AG04450 (cell line): ENCODE measurements around the gene KIAA1328. TPM values are rescaled to one million over a fixed set of nuclear protein-coding genes. Genes with fewer than 3 reads are reported as not detected.

ENCODE experiments used
- CTCF ChIA-PET: fragments of 300-600, 350-600 bp; formaldehyde crosslinking; extraction: SDS; loops from one replicate; lab custom pipeline; 2022; ENCODE audit warnings: antibody characterized with exemption, inconsistent platforms; lab: Charles Lee
- POLR2A ChIA-PET: fragments of 350-600 bp; formaldehyde crosslinking; extraction: SDS; loops from one replicate; lab custom pipeline; 2021; ENCODE audit warnings: antibody characterized with exemption, inconsistent platforms; lab: Yijun Ruan, JAX
- DNase-seq: peaks from one replicate; pipeline ENCODE4 v3.0.0-alpha.2; 2011; ENCODE audit warnings: low read depth, low spot score
- H3K27ac ChIP-seq: one replicate; pipeline ENCODE4 v1.5.1; 2012; ENCODE audit warnings: low read depth, low read length, control low read depth
- H3K27me3 ChIP-seq: one replicate; pipeline ENCODE4 v1.6.0; 2012; ENCODE audit warnings: low read length; ENCODE audit not compliant: control insufficient read depth, insufficient read depth
- H3K4me3 ChIP-seq: 2 replicates; pipeline ENCODE4 v1.5.1; 2011; ENCODE audit warnings: mild to moderate bottlenecking, low read depth, low read length, control low read depth
- H3K9me3 ChIP-seq: 2 replicates; pipeline ENCODE4 v1.5.1; 2012; ENCODE audit warnings: low read length; ENCODE audit not compliant: control insufficient read depth, insufficient read depth
- CTCF ChIP-seq: IDR thresholded peaks from 2 replicates; pipeline ENCODE4 v1.5.1; 2011; ENCODE audit warnings: low read depth, low read length, control low read depth, inconsistent platforms
- polyA plus RNA-seq: library from polyadenylated mRNA; depleted of rRNA; stranded (reverse); fragments of >200 nt; gene quantifications from 2 replicates; pipeline ENCODE4 v1.2.3, GENCODE V29; 2011

The KIAA1328 gene
- polyA plus RNA-seq, 1 experiment: 3.9 TPM

GRCh38 chr18:37265382-37265781 is 436.5 kb downstream of the KIAA1328 start:
- H3K27ac ChIP-seq: no peak overlapping the region
- H3K9me3 ChIP-seq: no peaks in the 10 kb centered on the region; the same call in 1 of the 2 replicates
- no peak for DNase-seq
- no peak for TF ChIP-seq CTCF
- POLR2A ChIA-PET: no interaction called here
- CTCF ChIA-PET: no interaction called here
- H3K4me3 ChIP-seq: no peak overlapping the region
- no peaks in the 10 kb centered on the region for H3K27me3 ChIP-seq

DNA sequence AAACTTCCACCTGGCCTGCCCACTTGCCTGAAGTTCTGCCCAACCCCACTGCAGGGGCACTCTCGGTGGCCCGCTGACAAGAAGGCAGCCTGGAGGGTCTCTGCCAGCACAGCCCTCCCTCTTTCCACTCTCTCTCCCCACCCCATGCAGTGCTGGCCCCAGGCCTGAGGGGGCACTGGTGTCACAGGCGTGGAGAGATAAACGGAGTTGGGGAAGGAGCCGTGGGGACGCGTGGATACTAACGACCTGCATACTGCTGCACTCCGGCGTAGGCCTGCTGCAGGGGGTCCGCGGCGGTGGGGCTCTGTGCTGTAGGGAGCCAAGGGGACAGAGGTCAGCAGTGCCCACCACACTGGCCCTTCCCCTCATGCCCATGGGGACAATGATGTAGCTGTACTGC is 437.4 kb downstream of the KIAA1328 start:
- no peaks in the 10 kb centered on the region for H3K27me3 ChIP-seq
- H3K9me3 ChIP-seq: no peaks in the 10 kb centered on the region; the same call in 1 of the 2 replicates
- POLR2A ChIA-PET: no interaction called here
- no peak overlapping the region for H3K27ac ChIP-seq
- CTCF ChIA-PET: no interaction called here
- no peak overlapping the region for H3K4me3 ChIP-seq
- DNase-seq: no peak
- TF ChIP-seq CTCF: no peak

- Histone ChIP-seq H3K9me3 (no peaks in the 10 kb centered on the region; the same call in 1 of the 2 replicates), H3K27ac (no peak overlapping the region), H3K4me3 (no peak overlapping the region), H3K27me3 (peaks cover 13% of the 10 kb centered on the region)
- DNase-seq: peak; percentile 8
- POLR2A ChIA-PET: no interaction called here
- TF ChIP-seq CTCF: no peak
- CTCF ChIA-PET: no interaction called here
Observed at GRCh38 chr18:37270038-37270665, 441.2 kb downstream of the KIAA1328 start.

- TF ChIP-seq CTCF: no peak
- POLR2A ChIA-PET: no interaction called here
- Histone ChIP-seq H3K27ac (no peak overlapping the region), H3K4me3 (no peak overlapping the region), H3K9me3 (no peaks in the 10 kb centered on the region; the same call in 1 of the 2 replicates), H3K27me3 (peaks cover 17% of the 10 kb centered on the region)
- DNase-seq: no peak
- CTCF ChIA-PET: no interaction called here
Observed at GRCh38 chr18:37270666-37271052, 441.7 kb downstream of the KIAA1328 start.

- no peak for DNase-seq
- no peaks in the 10 kb centered on the region; the same call in 1 of the 2 replicates for H3K9me3 ChIP-seq
- TF ChIP-seq CTCF: no peak
- ChIA-PET POLR2A (no interaction called here), CTCF (interaction anchor here (0.7 to 0.8 kb wide), 2 partner anchors 51 to 188 kb away, joined by 3 to 7 read pairs; no protein-coding TSS in a partner anchor)
- H3K27me3 ChIP-seq: peaks cover 27% of the 10 kb centered on the region
- no peak overlapping the region for H3K27ac ChIP-seq
- H3K4me3 ChIP-seq: no peak overlapping the region
Observed at GRCh38 chr18:37272226-37272625, 443.3 kb downstream of the KIAA1328 start.
